ENCODE data around the gene SLC12A7.

SLC12A7 gene

DNA sequence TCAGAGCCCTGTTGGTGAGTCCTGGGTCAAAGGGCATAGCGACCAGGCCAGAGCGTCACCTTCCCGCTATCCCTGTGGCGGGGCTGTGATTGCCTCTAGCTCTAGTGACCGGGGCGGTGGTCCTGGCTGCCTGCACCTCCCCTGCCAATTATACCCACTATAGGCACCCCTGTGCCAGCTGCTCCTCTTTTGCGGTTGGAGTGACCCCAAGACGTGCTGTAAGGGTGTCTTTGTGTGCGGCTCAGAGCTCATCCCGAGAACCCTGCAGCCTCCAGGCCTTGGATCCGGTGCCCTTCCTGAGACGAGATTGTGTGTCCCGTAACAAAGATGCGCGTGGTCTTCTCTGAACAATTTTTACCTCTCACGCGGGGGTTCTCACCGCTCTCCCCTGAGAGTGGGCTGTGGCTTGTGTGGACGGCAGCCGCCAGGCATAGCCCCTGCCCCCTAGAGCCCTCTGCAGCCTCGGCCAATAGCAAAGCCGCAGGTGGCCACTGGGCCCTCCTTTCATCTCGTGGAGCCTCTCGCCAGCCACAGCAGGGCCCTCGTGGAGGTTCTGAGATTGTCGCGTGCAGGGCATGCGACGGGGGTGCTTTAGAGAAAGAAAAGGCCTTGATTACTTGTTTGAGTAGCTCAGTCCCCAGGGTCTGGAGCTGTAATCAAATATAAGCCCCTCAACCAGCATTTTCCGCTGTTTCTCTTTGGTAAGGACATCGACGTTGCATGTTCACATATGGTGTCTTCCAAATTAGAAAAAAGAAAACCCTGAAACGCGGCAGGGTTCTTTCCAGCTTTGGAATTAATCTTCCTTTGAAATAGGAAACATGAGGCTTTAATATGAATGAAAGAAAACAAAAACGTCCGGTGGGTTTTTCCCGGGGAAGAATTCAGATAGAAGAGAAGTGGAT is 92.6 kb downstream of the SLC12A7 start:
- peak overlapping the region; percentile 31 for H3K4me3 ChIP-seq

DNA sequence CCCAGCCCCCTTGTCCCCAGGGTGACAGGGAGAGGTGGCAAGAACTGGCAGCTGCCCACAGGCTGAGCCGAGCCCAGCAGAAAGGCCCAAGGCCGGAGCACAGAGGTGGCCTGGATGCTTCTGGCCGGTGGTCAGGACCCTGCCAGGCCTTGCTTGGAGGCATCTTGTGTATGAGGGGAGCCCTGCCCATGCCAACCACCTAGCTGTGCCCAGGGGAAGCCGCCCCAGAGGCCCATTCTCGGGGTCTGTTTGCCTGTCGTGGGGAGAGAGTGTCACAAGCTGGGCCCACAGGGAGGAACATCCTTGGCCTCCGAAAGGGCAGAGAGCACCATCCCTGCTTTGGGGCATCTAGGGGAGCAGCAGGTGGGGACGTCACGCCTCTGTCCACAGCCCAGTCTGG is 93.3 kb downstream of the SLC12A7 start:
- TF ChIP-seq POLR2AphosphoS5 (IDR thresholded peaks at IDR 0.05; ENCODE audit: borderline replicate concordance, low read depth, low read length) (no peak), FOXP2 (optimal IDR thresholded peaks at IDR 0.05; ENCODE audit: control extremely low read depth, extremely low read length, insufficient read depth) (no peak), EZH2 (IDR thresholded peaks at IDR 0.05) (no peak)
- Histone ChIP-seq H3K9me3 (ENCODE audit: low read depth, low read length) (no peaks in the 10 kb centered on the region), H3K9ac (ENCODE audit: insufficient read length) (no peak overlapping the region), H3K36me3 (ENCODE audit: insufficient read depth, low read length) (no peaks in the 10 kb centered on the region), H3K27ac (no peak overlapping the region), H3K4me3 (no peak overlapping the region)
- DNase-seq (ENCODE audit: low read depth, low spot score) = no peak

More for the DNA sequence above, 92.6 kb downstream of the SLC12A7 start:
- Histone ChIP-seq H3K9ac (ENCODE audit: insufficient read length) (no peak overlapping the region), H3K36me3 (ENCODE audit: insufficient read depth, low read length) (no peaks in the 10 kb centered on the region), H3K9me3 (ENCODE audit: low read depth, low read length) (no peaks in the 10 kb centered on the region), H3K27ac (peak overlapping the region; percentile 51)
- TF ChIP-seq FOXP2 (optimal IDR thresholded peaks at IDR 0.05; ENCODE audit: control extremely low read depth, extremely low read length, insufficient read depth) (no peak), EZH2 (IDR thresholded peaks at IDR 0.05) (no peak)
- DNase-seq (ENCODE audit: low read depth, low spot score) = no peak

DNA sequence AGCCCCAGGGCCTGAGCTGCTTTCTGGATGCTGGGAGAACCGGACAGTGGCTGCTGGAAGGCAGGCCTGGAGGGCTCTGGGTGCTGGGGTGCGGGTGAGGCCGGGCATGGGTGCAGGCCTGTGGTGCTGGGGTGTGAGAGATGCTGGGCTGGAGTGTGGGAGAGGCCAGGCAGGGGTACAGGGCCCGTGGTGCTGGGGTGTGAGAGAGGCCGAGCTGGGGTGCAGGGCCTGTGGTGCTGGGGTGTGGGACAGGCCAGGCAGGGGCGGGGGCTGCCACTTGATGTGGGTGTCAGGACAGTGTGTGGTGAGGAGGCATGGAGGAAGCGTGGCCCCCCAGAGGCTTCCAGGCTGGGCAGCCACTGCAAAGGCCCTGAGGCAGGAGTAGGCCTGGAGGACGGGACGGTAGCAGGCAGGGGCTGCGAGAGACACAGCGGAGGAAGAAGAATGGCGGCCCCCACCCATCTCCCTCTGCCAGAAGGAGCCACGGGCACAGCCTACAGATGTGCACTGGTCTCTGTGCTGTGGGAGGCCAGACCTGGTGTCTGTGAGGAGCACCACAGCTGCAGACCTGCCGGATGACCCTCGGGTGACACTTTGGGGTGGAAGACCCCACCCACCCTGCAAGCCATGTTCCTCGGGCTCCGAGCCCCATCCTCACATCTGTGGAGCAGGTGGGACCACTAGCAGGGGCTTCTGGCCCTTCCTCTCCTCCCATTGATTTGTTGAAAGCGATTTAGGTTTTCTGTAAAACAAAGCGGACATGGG is 94.0 kb downstream of the SLC12A7 start:
- Histone ChIP-seq H3K27ac (no peak overlapping the region), H3K36me3 (ENCODE audit: insufficient read depth, low read length) (no peaks in the 10 kb centered on the region), H3K9ac (ENCODE audit: insufficient read length) (no peak overlapping the region), H3K4me3 (no peak overlapping the region), H3K9me3 (ENCODE audit: low read depth, low read length) (no peaks in the 10 kb centered on the region)
- TF ChIP-seq FOXP2 (optimal IDR thresholded peaks at IDR 0.05; ENCODE audit: control extremely low read depth, extremely low read length, insufficient read depth) = no peak
- TF ChIP-seq POLR2AphosphoS5 (IDR thresholded peaks at IDR 0.05; ENCODE audit: borderline replicate concordance, low read depth, low read length) = no peak
- no peak for TF ChIP-seq EZH2 (IDR thresholded peaks at IDR 0.05)
- no peak for DNase-seq (ENCODE audit: low read depth, low spot score)

- Histone ChIP-seq H3K36me3 (ENCODE audit: insufficient read depth, low read length) (no peaks in the 10 kb centered on the region), H3K9ac (ENCODE audit: insufficient read length) (no peak overlapping the region), H3K9me3 (ENCODE audit: low read depth, low read length) (no peaks in the 10 kb centered on the region), H3K27ac (no peak overlapping the region), H3K4me3 (no peak overlapping the region)
- no peak for DNase-seq (ENCODE audit: low read depth, low spot score)
- no peak for TF ChIP-seq POLR2AphosphoS5 (IDR thresholded peaks at IDR 0.05; ENCODE audit: borderline replicate concordance, low read depth, low read length)
Measured at GRCh38 chr5:1017056-1017455, 94.8 kb downstream of the SLC12A7 start.

DNA sequence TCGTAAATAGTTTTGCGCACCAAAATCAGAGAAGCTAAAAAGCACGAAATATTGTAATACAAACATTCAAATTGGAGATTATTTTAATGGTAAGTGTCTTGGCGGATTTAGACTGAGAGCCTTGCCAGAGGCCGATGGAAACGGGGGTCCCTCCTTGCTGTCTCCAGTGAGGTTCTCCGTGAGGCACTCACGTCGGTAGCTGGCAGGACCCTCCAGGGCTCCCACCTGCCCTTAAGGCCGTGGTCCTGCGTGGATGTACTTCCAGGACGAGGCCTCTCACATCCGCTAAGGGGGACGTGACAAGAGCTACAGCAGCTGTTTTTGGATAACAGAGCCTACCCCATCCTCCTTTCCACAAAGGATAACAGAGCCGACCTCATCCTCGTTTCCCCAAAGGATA is 95.4 kb downstream of the SLC12A7 start:
- Histone ChIP-seq H3K4me3 (no peak overlapping the region), H3K27ac (no peak overlapping the region), H3K9ac (ENCODE audit: insufficient read length) (no peak overlapping the region), H3K9me3 (ENCODE audit: low read depth, low read length) (no peaks in the 10 kb centered on the region), H3K36me3 (ENCODE audit: insufficient read depth, low read length) (no peaks in the 10 kb centered on the region)
- no peak for TF ChIP-seq EZH2 (IDR thresholded peaks at IDR 0.05)
- TF ChIP-seq FOXP2 (optimal IDR thresholded peaks at IDR 0.05; ENCODE audit: control extremely low read depth, extremely low read length, insufficient read depth) = no peak
- no peak for TF ChIP-seq POLR2AphosphoS5 (IDR thresholded peaks at IDR 0.05; ENCODE audit: borderline replicate concordance, low read depth, low read length)
- no peak for DNase-seq (ENCODE audit: low read depth, low spot score)

GRCh38 chr5:1016036-1016435 is 95.8 kb downstream of the SLC12A7 start:
- Histone ChIP-seq H3K4me3 (no peak overlapping the region), H3K27ac (no peak overlapping the region), H3K9ac (ENCODE audit: insufficient read length) (no peak overlapping the region), H3K36me3 (ENCODE audit: insufficient read depth, low read length) (no peaks in the 10 kb centered on the region), H3K9me3 (ENCODE audit: low read depth, low read length) (no peaks in the 10 kb centered on the region)
- DNase-seq (ENCODE audit: low read depth, low spot score) = no peak
- no peak for TF ChIP-seq POLR2AphosphoS5 (IDR thresholded peaks at IDR 0.05; ENCODE audit: borderline replicate concordance, low read depth, low read length)
- TF ChIP-seq EZH2 (IDR thresholded peaks at IDR 0.05) = no peak
- no peak for TF ChIP-seq FOXP2 (optimal IDR thresholded peaks at IDR 0.05; ENCODE audit: control extremely low read depth, extremely low read length, insufficient read depth)

- Histone ChIP-seq H3K4me3 (no peak overlapping the region), H3K9ac (ENCODE audit: insufficient read length) (no peak overlapping the region), H3K27ac (no peak overlapping the region), H3K9me3 (ENCODE audit: low read depth, low read length) (no peaks in the 10 kb centered on the region), H3K36me3 (ENCODE audit: insufficient read depth, low read length) (no peaks in the 10 kb centered on the region)
- TF ChIP-seq FOXP2 (optimal IDR thresholded peaks at IDR 0.05; ENCODE audit: control extremely low read depth, extremely low read length, insufficient read depth) = no peak
- no peak for TF ChIP-seq POLR2AphosphoS5 (IDR thresholded peaks at IDR 0.05; ENCODE audit: borderline replicate concordance, low read depth, low read length)
- no peak for TF ChIP-seq EZH2 (IDR thresholded peaks at IDR 0.05)
- DNase-seq (ENCODE audit: low read depth, low spot score) = no peak
Measured at GRCh38 chr5:1015507-1015906, 96.4 kb downstream of the SLC12A7 start.

GRCh38 chr5:1014781-1015221 is 97.1 kb downstream of the SLC12A7 start:
- no peak overlapping the region for H3K9ac ChIP-seq (ENCODE audit: insufficient read length)
- DNase-seq (ENCODE audit: low read depth, low spot score) = no peak
- no peaks in the 10 kb centered on the region for H3K36me3 ChIP-seq (ENCODE audit: insufficient read depth, low read length)
- H3K4me3 ChIP-seq = no peak overlapping the region
- H3K27ac ChIP-seq = no peak overlapping the region
- TF ChIP-seq POLR2AphosphoS5 (IDR thresholded peaks at IDR 0.05; ENCODE audit: borderline replicate concordance, low read depth, low read length) = no peak
- no peak for TF ChIP-seq FOXP2 (optimal IDR thresholded peaks at IDR 0.05; ENCODE audit: control extremely low read depth, extremely low read length, insufficient read depth)
- TF ChIP-seq EZH2 (IDR thresholded peaks at IDR 0.05) = no peak
- no peaks in the 10 kb centered on the region for H3K9me3 ChIP-seq (ENCODE audit: low read depth, low read length)

Data from SK-N-MC (cell line).